Measurements from ENCODE around the gene KLHDC4. TPM values are rescaled to one million over a fixed set of nuclear protein-coding genes. Genes with fewer than 3 reads are reported as not detected.

Gene KLHDC4
- total and polyA plus RNA-seq, 9 of the 15 experiments (the other 6 are each of a cell fraction or from before 2014, with no cell fraction given) = 1.3 to 68.1 (median 32.8) TPM

DNA sequence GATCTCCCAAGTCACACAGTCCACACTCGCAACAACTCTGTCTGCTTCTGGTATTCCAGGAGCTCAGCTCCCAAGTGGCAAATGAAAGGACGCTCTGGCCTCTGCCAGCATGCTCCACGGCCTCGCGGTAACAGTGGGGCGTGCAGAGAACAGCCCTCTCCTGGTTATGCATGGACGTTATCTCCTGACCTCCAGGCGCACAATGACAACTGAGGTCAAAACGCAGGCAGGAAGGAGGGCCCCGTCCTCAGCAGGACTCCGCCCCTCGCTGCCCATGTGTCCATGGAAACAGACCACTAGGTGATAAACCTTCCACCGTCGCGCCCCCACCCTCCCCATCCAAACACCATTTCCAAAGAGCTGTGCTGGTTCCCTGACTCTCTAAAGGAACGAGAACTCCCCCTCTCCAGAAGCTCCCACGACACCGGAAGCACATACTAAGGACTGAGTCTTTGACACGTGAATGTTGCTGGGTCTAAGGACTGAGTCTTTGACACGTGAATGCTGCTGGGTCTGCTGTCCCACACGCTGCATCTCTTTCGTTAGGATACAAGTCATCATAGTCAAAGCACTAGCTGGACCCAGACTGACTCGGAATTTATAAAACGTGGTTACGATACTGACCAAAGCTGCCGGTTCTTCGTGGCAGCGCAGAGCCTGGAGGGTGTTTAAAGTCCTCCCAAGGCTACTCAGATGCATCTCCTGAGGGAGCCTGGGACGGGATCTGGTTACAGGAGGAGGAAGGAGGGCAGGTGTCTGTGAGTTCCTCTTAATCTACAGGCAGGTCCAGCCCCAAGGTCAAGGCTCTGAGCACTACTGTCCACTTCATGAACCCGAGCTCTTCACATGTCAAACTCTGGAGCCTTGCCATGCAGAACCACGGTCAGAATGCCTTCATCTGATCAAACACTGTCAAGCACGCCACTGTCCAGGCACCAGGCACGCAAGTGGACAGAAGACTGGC lies 43.9 kb downstream of the KLHDC4 start (continued):
- TF ChIP-seq, protein P1, sequence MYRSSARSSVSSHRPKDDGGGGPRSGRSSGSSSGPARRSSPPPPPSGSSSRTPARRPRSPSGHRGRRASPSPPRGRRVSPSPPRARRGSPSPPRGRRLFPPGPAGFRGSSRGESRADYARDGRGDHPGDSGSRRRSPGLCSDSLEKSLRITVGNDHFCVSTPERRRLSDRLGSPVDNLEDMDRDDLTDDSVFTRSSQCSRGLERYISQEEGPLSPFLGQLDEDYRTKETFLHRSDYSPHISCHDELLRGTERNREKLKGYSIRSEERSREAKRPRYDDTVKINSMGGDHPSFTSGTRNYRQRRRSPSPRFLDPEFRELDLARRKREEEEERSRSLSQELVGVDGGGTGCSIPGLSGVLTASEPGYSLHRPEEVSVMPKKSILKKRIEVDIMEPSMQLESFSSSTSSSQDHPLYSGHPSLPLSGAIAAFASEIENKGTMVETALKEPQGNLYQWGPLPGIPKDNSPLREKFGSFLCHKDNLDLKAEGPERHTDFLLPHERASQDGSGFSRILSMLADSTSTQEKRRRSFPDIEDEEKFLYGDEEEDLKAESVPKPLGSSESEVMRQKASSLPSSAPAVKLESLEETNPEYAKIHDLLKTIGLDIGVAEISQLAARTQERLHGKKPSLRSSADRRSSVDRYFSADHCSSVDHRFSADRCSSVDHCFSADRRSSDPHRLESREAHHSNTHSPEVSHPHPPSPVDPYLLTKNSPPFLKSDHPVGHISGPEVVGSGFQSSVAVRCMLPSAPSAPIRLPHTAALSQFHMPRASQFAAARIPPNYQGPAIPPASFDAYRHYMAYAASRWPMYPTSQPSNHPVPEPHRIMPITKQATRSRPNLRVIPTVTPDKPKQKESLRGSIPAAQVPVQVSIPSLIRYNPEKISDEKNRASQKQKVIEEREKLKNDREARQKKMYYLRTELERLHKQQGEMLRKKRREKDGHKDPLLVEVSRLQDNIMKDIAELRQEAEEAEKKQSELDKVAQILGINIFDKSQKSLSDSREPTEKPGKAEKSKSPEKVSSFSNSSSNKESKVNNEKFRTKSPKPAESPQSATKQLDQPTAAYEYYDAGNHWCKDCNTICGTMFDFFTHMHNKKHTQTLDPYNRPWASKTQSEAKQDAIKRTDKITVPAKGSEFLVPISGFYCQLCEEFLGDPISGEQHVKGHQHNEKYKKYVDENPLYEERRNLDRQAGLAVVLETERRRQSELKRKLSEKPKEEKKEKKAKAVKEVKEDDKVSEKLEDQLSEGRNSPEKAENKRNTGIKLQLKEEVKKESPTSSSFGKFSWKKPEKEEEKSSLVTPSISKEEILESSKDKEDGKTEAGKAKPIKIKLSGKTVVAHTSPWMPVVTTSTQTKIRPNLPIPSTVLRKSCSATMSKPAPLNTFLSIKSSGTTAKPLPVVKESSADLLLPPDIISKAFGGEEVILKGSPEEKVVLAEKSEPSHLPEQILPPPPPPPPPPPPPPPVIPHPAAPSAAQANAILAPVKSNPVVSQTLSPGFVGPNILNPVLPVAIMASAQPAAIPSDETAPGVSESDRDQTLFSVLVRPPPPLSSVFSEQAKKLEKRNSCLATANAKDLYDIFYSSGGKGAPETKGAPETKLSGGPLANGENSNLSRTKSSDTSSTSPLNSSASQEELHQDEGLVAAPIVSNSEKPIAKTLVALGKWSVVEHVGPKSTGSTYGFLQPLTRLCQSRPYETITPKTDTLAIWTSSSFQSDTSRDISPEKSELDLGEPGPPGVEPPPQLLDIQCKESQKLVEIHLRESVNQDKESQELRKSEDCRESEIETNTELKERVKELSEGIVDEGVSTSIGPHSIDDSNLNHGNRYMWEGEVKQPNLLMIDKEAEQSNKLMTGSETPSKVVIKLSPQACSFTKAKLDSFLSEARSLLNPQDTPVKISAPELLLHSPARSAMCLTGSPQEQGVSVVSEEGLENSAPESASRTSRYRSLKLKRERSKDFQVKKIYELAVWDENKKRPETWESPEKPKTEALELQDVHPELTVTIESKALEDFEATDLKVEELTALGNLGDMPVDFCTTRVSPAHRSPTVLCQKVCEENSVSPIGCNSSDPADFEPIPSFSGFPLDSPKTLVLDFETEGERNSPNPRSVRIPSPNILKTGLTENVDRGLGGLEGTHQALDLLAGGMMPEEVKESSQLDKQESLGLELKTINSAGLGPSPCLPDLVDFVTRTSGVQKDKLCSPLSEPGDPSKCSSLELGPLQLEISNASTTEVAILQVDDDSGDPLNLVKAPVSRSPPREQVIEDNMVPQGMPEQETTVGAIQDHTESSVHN (IDR thresholded peaks at IDR 0.05; ENCODE audit: borderline replicate concordance in 1 of 2, low read depth in 1 of 2) = no peak
- TF ChIP-seq ZSCAN32 (CRISPR knock-in tag; IDR thresholded peaks at IDR 0.05) (no peak), LCOR (CRISPR knock-in tag; IDR thresholded peaks at IDR 0.05) (no peak), TCFL5 (CRISPR knock-in tag; conservative IDR thresholded peaks at IDR 0.05) (no peak), ZNF75A (CRISPR knock-in tag; IDR thresholded peaks at IDR 0.05) (no peak), ZNF551 (CRISPR knock-in tag; IDR thresholded peaks at IDR 0.05) (no peak), TAF7 (tag; IDR thresholded peaks at IDR 0.05) (no peak), L3MBTL2 (IDR thresholded peaks at IDR 0.05) (peak; percentile 96), DDX20 (tag; IDR thresholded peaks at IDR 0.05; ENCODE audit: low read depth) (no peak), ZZZ3 (IDR thresholded peaks at IDR 0.05) (no peak), KAT8 (IDR thresholded peaks at IDR 0.05; ENCODE audit: low read depth) (no peak), NFIX (CRISPR knock-in tag; IDR thresholded peaks at IDR 0.05; ENCODE audit: low read depth) (no peak), ZNF143 (CRISPR knock-in tag; IDR thresholded peaks at IDR 0.05) (0 out of 2 replicates have a peak, but pooled peaks have one; percentile 28), OTX1 (CRISPR knock-in tag; IDR thresholded peaks at IDR 0.05) (no peak), PHB2 (IDR thresholded peaks at IDR 0.05; ENCODE audit: low read depth) (no peak), MTA3 (IDR thresholded peaks at IDR 0.05; ENCODE audit: borderline replicate concordance) (peak; percentile 64; the same call in 1 of the 2 replicates), GATAD2B (IDR thresholded peaks at IDR 0.05; ENCODE audit: borderline replicate concordance) (no peak), NCOR1 (IDR thresholded peaks at IDR 0.05) (peak; percentile 86), ZC3H8 (IDR thresholded peaks at IDR 0.05) (no peak)
- TF ChIP-seq, protein P2, sequence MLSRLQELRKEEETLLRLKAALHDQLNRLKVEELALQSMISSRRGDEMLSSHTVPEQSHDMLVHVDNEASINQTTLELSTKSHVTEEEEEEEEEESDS (CRISPR knock-in tag; IDR thresholded peaks at IDR 0.05) = no peak
- TF ChIP-seq, protein P3, sequence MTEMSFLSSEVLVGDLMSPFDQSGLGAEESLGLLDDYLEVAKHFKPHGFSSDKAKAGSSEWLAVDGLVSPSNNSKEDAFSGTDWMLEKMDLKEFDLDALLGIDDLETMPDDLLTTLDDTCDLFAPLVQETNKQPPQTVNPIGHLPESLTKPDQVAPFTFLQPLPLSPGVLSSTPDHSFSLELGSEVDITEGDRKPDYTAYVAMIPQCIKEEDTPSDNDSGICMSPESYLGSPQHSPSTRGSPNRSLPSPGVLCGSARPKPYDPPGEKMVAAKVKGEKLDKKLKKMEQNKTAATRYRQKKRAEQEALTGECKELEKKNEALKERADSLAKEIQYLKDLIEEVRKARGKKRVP (CRISPR knock-in tag; IDR thresholded peaks at IDR 0.05) = no peak
